Measurements from ENCODE around the gene XCL2. TPM values are rescaled to one million over a fixed set of nuclear protein-coding genes. Genes with fewer than 3 reads are reported as not detected.

XCL2 gene
- total RNA-seq, 1 donor from 2014 or later = not detected

- no peak overlapping the region for H3K27ac ChIP-seq
- peaks cover 5% of the 10 kb centered on the region for H3K4me1 ChIP-seq
- H3K9me3 ChIP-seq (ENCODE audit: low read depth) = no peaks in the 10 kb centered on the region
- H3K4me3 ChIP-seq = no peak overlapping the region
- no peak overlapping the region for H2AFZ ChIP-seq (replicated peaks)
- Mint-ChIP-seq H3K27me3 (ENCODE audit: insufficient read depth, low read depth) (no peaks in the 10 kb centered on the region), H3K9me3 (no peaks in the 10 kb centered on the region), H3K36me3 (no peaks in the 10 kb centered on the region), H3K4me1 (no peaks in the 10 kb centered on the region), H3K27ac (no peak overlapping the region), H3K4me3 (no peak overlapping the region)
- H3K27me3 ChIP-seq = no peaks in the 10 kb centered on the region
- H3K4me2 ChIP-seq = no peak overlapping the region
- no peak overlapping the region for H3K9ac ChIP-seq
- TF ChIP-seq CTCF (IDR thresholded peaks at IDR 0.05) (no peak), EZH2 (IDR thresholded peaks at IDR 0.05) (no peak), EZH2phosphoT487 (IDR thresholded peaks at IDR 0.05) (no peak)
- no peaks in the 10 kb centered on the region for H4K20me1 ChIP-seq (ENCODE audit: low read depth)
- no peak for DNase-seq (ENCODE audit: low spot score)
- H3K79me2 ChIP-seq (ENCODE audit: low read depth) = no peaks in the 10 kb centered on the region
- H3K36me3 ChIP-seq = no peaks in the 10 kb centered on the region
- no peaks in the 10 kb centered on the region for H3F3A ChIP-seq (ENCODE audit: low read depth)
Observed at GRCh38 chr1:168560370-168560769, 16.6 kb upstream of the XCL2 start.

- no peak for DNase-seq (ENCODE audit: low spot score)
- Histone ChIP-seq H4K20me1 (ENCODE audit: low read depth) (no peaks in the 10 kb centered on the region), H3F3A (ENCODE audit: low read depth) (no peaks in the 10 kb centered on the region), H3K27ac (no peak overlapping the region), H3K4me3 (no peak overlapping the region), H3K36me3 (no peaks in the 10 kb centered on the region), H3K4me1 (peaks cover 6% of the 10 kb centered on the region), H3K79me2 (ENCODE audit: low read depth) (no peaks in the 10 kb centered on the region), H2AFZ (replicated peaks) (no peak overlapping the region), H3K4me2 (no peak overlapping the region), H3K9ac (no peak overlapping the region), H3K27me3 (no peaks in the 10 kb centered on the region), H3K9me3 (ENCODE audit: low read depth) (no peaks in the 10 kb centered on the region)
- Mint-ChIP-seq H3K9me3 (no peaks in the 10 kb centered on the region), H3K27me3 (ENCODE audit: insufficient read depth, low read depth) (no peaks in the 10 kb centered on the region), H3K27ac (no peak overlapping the region), H3K4me1 (no peaks in the 10 kb centered on the region), H3K36me3 (no peaks in the 10 kb centered on the region), H3K4me3 (no peak overlapping the region)
- no peak for TF ChIP-seq EZH2 (IDR thresholded peaks at IDR 0.05)
Observed at GRCh38 chr1:168556647-168557046, 12.8 kb upstream of the XCL2 start.

- H3K27me3 Mint-ChIP-seq (ENCODE audit: insufficient read depth, low read depth) = no peaks in the 10 kb centered on the region
- no peak overlapping the region for H3K27ac Mint-ChIP-seq
Observed at GRCh38 chr1:168555508-168556046, 11.8 kb upstream of the XCL2 start.

More at GRCh38 chr1:168555508-168556046, 11.8 kb upstream of the XCL2 start:
- Histone ChIP-seq H3K27ac (no peak overlapping the region), H3K9me3 (ENCODE audit: low read depth) (no peaks in the 10 kb centered on the region), H3K4me3 (no peak overlapping the region), H3K27me3 (no peaks in the 10 kb centered on the region), H3K36me3 (no peaks in the 10 kb centered on the region), H3K4me2 (no peak overlapping the region), H3K9ac (no peak overlapping the region), H2AFZ (replicated peaks) (no peak overlapping the region), H3K79me2 (ENCODE audit: low read depth) (no peaks in the 10 kb centered on the region), H4K20me1 (ENCODE audit: low read depth) (no peaks in the 10 kb centered on the region), H3K4me1 (peaks cover 6% of the 10 kb centered on the region), H3F3A (ENCODE audit: low read depth) (no peaks in the 10 kb centered on the region)
- TF ChIP-seq EZH2 (IDR thresholded peaks at IDR 0.05) = no peak
- no peak for TF ChIP-seq CTCF (IDR thresholded peaks at IDR 0.05)
- no peak for TF ChIP-seq EZH2phosphoT487 (IDR thresholded peaks at IDR 0.05)
- DNase-seq (ENCODE audit: low spot score) = no peak
- Mint-ChIP-seq H3K4me3 (no peak overlapping the region), H3K36me3 (no peaks in the 10 kb centered on the region), H3K9me3 (peaks cover 1% of the 10 kb centered on the region), H3K4me1 (no peaks in the 10 kb centered on the region)

Data from neural progenitor cell (in vitro differentiated cells).